ENCODE data around the gene SAV1.
"Not testable (repeated sequence)": the region's sequence is repeated elsewhere in the genome, so short reads cannot be mapped to it uniquely, and the experiment has no call there.

SAV1 gene

GRCh38 chr14:50704454-50705010, 36.4 kb upstream of the SAV1 start:
- H3K27me3 ChIP-seq (replicated peaks; ENCODE audit: control insufficient read depth, insufficient read depth, low read length) = no peaks in the 10 kb centered on the region
- TF ChIP-seq, protein P1, sequence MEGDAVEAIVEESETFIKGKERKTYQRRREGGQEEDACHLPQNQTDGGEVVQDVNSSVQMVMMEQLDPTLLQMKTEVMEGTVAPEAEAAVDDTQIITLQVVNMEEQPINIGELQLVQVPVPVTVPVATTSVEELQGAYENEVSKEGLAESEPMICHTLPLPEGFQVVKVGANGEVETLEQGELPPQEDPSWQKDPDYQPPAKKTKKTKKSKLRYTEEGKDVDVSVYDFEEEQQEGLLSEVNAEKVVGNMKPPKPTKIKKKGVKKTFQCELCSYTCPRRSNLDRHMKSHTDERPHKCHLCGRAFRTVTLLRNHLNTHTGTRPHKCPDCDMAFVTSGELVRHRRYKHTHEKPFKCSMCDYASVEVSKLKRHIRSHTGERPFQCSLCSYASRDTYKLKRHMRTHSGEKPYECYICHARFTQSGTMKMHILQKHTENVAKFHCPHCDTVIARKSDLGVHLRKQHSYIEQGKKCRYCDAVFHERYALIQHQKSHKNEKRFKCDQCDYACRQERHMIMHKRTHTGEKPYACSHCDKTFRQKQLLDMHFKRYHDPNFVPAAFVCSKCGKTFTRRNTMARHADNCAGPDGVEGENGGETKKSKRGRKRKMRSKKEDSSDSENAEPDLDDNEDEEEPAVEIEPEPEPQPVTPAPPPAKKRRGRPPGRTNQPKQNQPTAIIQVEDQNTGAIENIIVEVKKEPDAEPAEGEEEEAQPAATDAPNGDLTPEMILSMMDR (IDR thresholded peaks at IDR 0.05; ENCODE audit: insufficient read depth, low read length, poor library complexity, severe bottlenecking) = no peak
- DNase-seq (ENCODE audit: extremely low read depth, insufficient read length) = no peak
- H3K36me3 ChIP-seq (ENCODE audit: control insufficient read depth, insufficient read depth, low read length) = no peaks in the 10 kb centered on the region
- no peak overlapping the region for H3K4me3 ChIP-seq (replicated peaks; ENCODE audit: low read depth, low read length)

DNA sequence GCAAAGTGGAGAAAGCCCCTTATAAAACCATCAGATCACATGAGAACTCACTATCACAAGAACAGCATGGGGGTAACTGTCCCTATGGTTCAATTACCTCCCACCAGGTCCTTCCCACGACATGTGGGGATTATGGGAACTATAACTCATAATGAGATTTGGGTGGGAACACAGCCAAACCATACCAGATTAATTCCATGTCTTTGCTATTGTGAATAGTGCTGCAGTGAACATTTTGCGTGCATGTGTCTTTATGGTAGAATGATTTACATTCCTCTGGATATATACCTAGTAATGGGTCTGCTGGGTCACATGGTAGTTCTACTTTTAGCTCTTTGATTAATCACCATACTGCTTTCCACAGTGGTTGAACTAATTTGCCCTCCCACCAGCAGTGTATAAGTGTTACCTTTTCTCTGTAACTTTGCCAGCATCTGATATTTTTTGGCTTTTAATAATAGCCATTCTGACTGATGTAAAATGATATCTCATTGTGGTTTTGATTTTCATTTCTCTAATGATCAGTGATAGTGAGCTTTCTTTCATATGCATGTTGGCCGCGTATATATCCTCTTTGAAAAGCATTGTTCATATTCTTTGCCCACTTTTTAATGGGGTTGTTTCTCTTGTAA, 29.7 kb upstream of the SAV1 start:
- TF ChIP-seq, protein P1 (IDR thresholded peaks at IDR 0.05; ENCODE audit: insufficient read depth, low read length, poor library complexity, severe bottlenecking) = no peak
- Histone ChIP-seq H3K27me3 (replicated peaks; ENCODE audit: control insufficient read depth, insufficient read depth, low read length) (no peaks in the 10 kb centered on the region), H3K4me3 (replicated peaks; ENCODE audit: low read depth, low read length) (no peak overlapping the region), H3K36me3 (ENCODE audit: control insufficient read depth, insufficient read depth, low read length) (no peaks in the 10 kb centered on the region)
- DNase-seq (ENCODE audit: extremely low read depth, insufficient read length) = no peak

DNA sequence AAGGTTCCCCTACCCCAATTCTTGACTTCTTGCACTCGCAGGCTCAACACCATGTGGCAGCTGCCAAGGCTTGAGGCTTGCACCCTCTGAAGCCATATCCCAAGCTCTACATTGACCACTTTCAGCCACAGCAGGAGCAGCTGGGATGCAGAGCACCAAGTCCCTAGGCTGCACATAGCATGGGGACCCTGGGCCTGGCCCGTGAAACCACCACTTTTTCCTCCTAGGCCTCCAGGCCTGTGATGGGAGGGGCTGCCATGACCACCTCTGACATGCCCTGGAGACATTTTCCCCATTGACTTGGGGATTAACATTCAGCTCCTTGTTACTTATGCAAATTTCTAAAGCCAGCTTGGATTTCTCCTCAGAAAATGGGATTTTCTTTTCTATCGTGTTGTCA, 26.2 kb upstream of the SAV1 start:
- not testable (repeated sequence) for DNase-seq (ENCODE audit: extremely low read depth, insufficient read length); H3K27me3 ChIP-seq (replicated peaks; ENCODE audit: control insufficient read depth, insufficient read depth, low read length); H3K36me3 ChIP-seq (ENCODE audit: control insufficient read depth, insufficient read depth, low read length); H3K4me3 ChIP-seq (replicated peaks; ENCODE audit: low read depth, low read length)

DNA sequence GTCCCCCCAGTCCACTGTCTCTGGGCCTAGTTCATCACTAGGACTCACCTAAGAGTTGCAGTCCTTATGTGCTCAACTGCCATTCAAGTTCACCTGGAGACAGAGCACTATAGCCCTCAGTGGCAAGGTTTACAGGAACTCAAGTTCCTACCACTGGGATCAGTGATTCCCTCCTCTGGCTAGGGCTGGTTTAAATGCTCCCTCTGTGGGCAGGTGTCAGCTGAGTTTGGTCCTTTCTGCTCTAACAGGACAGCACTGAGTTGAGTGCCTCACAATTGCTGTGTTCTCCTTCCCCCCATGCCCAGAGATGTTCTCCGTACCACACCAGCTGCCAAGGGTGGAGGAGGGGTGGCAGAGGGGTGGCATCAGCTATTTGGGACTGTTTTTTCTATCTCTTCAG, 20.8 kb upstream of the SAV1 start:
- Histone ChIP-seq H3K4me3 (replicated peaks; ENCODE audit: low read depth, low read length) (no peak overlapping the region), H3K27me3 (replicated peaks; ENCODE audit: control insufficient read depth, insufficient read depth, low read length) (no peaks in the 10 kb centered on the region), H3K36me3 (ENCODE audit: control insufficient read depth, insufficient read depth, low read length) (no peaks in the 10 kb centered on the region)
- DNase-seq (ENCODE audit: extremely low read depth, insufficient read length) = no peak
- TF ChIP-seq, protein P1 (IDR thresholded peaks at IDR 0.05; ENCODE audit: insufficient read depth, low read length, poor library complexity, severe bottlenecking) = no peak

GRCh38 chr14:50679674-50680073, 11.6 kb upstream of the SAV1 start:
- TF ChIP-seq, protein P1 (IDR thresholded peaks at IDR 0.05; ENCODE audit: insufficient read depth, low read length, poor library complexity, severe bottlenecking) = no peak
- no peak overlapping the region for H3K4me3 ChIP-seq (replicated peaks; ENCODE audit: low read depth, low read length)

DNA sequence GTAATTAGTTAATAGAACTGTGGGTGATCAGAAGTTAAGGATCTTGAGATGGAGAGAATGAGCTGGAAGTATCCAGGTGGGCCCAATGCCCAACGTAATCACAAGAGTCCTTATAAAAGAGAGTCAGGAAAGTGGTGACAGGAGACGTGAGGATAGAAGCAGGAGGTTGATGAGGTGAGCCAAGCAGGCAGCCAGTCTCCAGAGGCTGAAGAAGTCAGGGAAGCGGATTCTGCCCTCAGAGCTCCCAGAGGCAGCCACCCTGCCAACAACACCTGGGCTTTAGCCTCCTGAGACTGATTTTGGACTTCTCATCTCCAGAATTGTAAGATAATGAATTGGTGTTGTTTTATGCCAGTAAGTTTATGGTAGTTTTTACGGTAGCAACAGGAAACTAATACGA, 10.1 kb upstream of the SAV1 start:
- Histone ChIP-seq H3K36me3 (ENCODE audit: control insufficient read depth, insufficient read depth, low read length) (no peaks in the 10 kb centered on the region), H3K27me3 (replicated peaks; ENCODE audit: control insufficient read depth, insufficient read depth, low read length) (no peaks in the 10 kb centered on the region), H3K4me3 (replicated peaks; ENCODE audit: low read depth, low read length) (no peak overlapping the region)
- TF ChIP-seq, protein P1 (IDR thresholded peaks at IDR 0.05; ENCODE audit: insufficient read depth, low read length, poor library complexity, severe bottlenecking) = no peak
- no peak for DNase-seq (ENCODE audit: extremely low read depth, insufficient read length)

More at GRCh38 chr14:50679674-50680073, 11.6 kb upstream of the SAV1 start:
- no peaks in the 10 kb centered on the region for H3K36me3 ChIP-seq (ENCODE audit: control insufficient read depth, insufficient read depth, low read length)
- DNase-seq (ENCODE audit: extremely low read depth, insufficient read length) = no peak
- no peaks in the 10 kb centered on the region for H3K27me3 ChIP-seq (replicated peaks; ENCODE audit: control insufficient read depth, insufficient read depth, low read length)

All from GM06990 (cell line).